DND-41 (cell line): Measurements from ENCODE around the gene BSND.

ENCODE experiments used
- ATAC-seq: fragments of 200-7000 bp; cut with Tn5 transposase; 3 replicates; pipeline ENCODE4 v1.9.1; 2021; ENCODE audit warnings: low read depth; ENCODE audit not compliant: insufficient read depth
- DNase-seq: peaks from one replicate; pipeline ENCODE4 v3.0.0-alpha.2; 2020
- H2AFZ ChIP-seq: 2 replicates; pipeline ENCODE4 v1.6.0; 2012; ENCODE audit warnings: low read depth, low read length
- H3K27ac ChIP-seq: 2 replicates; pipeline ENCODE4 v1.5.1; 2012; ENCODE audit warnings: low read length, inconsistent platforms
- H3K27me3 ChIP-seq: fragments of 200-600 bp; sonication (generic); 2 replicates; pipeline ENCODE4 v1.6.0; 2012; ENCODE audit warnings: low read length, mild to moderate bottlenecking, inconsistent platforms; ENCODE audit not compliant: insufficient read depth, poor library complexity
- H3K36me3 ChIP-seq: 2 replicates; pipeline ENCODE4 v1.5.1; 2012; ENCODE audit warnings: low read length, inconsistent platforms; ENCODE audit not compliant: insufficient read depth
- H3K4me1 ChIP-seq: 2 replicates; pipeline ENCODE4 v1.5.1; 2012; ENCODE audit warnings: mild to moderate bottlenecking, low read length; ENCODE audit not compliant: insufficient read depth
- H3K4me2 ChIP-seq: 2 replicates; pipeline ENCODE4 v1.6.0; 2012; ENCODE audit warnings: mild to moderate bottlenecking, moderate library complexity, low read length, inconsistent platforms; ENCODE audit not compliant: insufficient read depth
- H3K4me3 ChIP-seq, 2 experiments: fragments of 200-600 bp in 1 of 2; shearing (Covaris generic) in 1 of 2; 2 replicates each; pipeline ENCODE4 v1.5.1; 2012 to 2016; ENCODE audit warnings: inconsistent platforms in 2 of 2, low read length in 2 of 2, mild to moderate bottlenecking in 2 of 2, low read depth in 1 of 2, moderate library complexity in 1 of 2
- H3K79me2 ChIP-seq: 2 replicates; pipeline ENCODE4 v1.6.0; 2012; ENCODE audit warnings: low read length, inconsistent platforms; ENCODE audit not compliant: insufficient read depth
- H3K9ac ChIP-seq: 2 replicates; pipeline ENCODE4 v1.6.0; 2012; ENCODE audit warnings: low read depth, mild to moderate bottlenecking, inconsistent platforms, low read length, moderate library complexity
- H3K9me3 ChIP-seq: 2 replicates; pipeline ENCODE4 v1.5.1; 2012; ENCODE audit warnings: low read length, moderate library complexity, mild to moderate bottlenecking, inconsistent platforms; ENCODE audit not compliant: insufficient read depth, severe bottlenecking
- H4K20me1 ChIP-seq: 2 replicates; pipeline ENCODE4 v1.6.0; 2012; ENCODE audit warnings: low read length; ENCODE audit not compliant: insufficient read depth
- EZH2 ChIP-seq: IDR thresholded peaks from 3 replicates; pipeline ENCODE4 v1.6.1; 2012; ENCODE audit warnings: borderline replicate concordance, low read depth, mild to moderate bottlenecking, moderate library complexity, low read length, inconsistent platforms; ENCODE audit not compliant: severe bottlenecking
- TF ChIP-seq, protein P1 (sequence below): IDR thresholded peaks from 2 replicates; pipeline ENCODE4 v1.5.1; 2012; ENCODE audit warnings: borderline replicate concordance, low read length, moderate library complexity, mild to moderate bottlenecking; ENCODE audit not compliant: poor library complexity, severe bottlenecking; ENCODE audit errors: extremely low read depth

BSND gene

DNA sequence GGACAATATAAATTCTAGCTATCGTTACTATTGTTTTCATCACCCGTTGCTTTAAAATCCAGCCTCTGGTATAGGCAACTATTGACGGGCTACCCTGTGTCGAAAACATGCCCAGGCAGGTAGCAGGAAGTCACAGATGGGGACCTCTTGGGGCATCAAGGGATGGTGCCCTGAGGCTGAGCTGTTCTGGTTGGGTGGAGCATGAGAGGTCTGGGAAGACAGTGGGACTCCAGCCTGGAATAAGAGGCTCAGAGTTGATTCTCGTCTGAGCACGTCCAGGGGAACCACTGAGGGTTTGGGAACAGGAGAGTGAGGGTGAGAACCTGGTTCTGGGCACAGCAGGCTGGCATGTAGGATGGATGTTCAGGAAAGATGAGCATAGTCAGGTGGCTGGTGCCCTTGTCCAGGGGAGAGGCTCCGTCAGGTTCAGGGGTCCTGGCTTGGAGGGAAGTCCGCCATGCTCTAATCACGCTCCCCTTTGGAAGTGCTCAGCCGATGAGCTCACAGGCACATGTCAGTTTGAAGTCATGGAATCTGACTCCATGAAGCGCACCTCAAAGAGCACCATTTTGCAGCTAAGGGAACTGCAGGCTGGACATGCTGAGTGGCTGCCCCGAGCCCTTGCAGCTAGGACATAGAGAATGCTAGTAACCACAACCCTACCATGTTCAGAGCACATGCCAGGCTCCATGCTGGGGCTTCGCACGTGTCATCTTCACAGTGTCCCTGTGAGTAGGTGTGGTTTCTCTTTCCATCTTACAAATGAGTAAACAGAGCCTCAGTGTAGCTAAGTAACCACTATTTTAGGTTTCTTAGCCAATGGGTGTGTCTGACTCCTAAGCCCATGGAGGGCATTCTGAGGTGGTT lies 61.6 kb downstream of the BSND start:
- Histone ChIP-seq H3K9ac (no peak overlapping the region), H3K4me1 (no peaks in the 10 kb centered on the region), H3K4me2 (no peak overlapping the region), H3K79me2 (no peaks in the 10 kb centered on the region), H3K36me3 (no peaks in the 10 kb centered on the region), H3K27ac (no peak overlapping the region), H3K27me3 (no peaks in the 10 kb centered on the region), H3K4me3 (no peak overlapping the region), H3K9me3 (no peaks in the 10 kb centered on the region), H4K20me1 (no peaks in the 10 kb centered on the region), H2AFZ (no peak overlapping the region)
- ATAC-seq: no peak; the same call in 2 of the 3 replicates
- no peak for DNase-seq
- TF ChIP-seq EZH2: no peak
- TF ChIP-seq, protein P1, sequence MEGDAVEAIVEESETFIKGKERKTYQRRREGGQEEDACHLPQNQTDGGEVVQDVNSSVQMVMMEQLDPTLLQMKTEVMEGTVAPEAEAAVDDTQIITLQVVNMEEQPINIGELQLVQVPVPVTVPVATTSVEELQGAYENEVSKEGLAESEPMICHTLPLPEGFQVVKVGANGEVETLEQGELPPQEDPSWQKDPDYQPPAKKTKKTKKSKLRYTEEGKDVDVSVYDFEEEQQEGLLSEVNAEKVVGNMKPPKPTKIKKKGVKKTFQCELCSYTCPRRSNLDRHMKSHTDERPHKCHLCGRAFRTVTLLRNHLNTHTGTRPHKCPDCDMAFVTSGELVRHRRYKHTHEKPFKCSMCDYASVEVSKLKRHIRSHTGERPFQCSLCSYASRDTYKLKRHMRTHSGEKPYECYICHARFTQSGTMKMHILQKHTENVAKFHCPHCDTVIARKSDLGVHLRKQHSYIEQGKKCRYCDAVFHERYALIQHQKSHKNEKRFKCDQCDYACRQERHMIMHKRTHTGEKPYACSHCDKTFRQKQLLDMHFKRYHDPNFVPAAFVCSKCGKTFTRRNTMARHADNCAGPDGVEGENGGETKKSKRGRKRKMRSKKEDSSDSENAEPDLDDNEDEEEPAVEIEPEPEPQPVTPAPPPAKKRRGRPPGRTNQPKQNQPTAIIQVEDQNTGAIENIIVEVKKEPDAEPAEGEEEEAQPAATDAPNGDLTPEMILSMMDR: no peak

DNA sequence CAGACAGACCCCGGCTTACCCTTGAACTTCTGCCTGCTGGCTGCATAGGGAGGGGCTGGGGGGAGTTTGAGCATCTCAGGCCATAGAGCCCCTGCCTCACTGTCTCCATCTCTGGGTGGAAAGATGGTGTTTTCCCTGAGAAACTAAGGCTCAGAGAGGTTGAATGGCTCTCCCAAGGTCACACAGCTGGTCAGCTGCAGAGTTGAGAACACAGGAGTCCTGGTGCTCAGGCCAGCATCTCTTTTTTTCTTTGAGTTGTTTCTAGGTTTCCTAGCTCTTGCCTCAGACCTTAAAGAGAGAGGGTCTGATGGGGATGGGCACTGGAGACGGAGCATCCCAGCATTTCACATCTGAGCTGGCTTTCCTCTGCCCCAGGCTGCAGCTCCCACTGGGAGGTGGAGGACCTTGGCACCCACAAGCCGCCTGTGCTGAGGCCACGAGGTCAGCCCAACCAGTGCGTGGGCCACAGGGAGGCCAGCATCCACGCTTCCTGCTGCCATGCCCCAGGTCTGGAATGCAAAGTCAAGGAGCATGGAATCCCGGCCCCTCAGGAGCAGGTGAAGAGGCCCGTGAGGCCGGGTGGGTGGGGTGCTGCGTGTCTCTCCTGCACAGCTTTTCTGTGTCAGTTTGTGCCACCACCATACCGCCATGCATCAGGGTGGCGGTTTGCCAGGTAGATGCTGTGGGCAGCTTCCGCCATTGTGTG lies 62.4 kb downstream of the BSND start:
- no peaks in the 10 kb centered on the region for H3K36me3 ChIP-seq
- H3K4me1 ChIP-seq: no peaks in the 10 kb centered on the region
- TF ChIP-seq, protein P1: no peak
- TF ChIP-seq EZH2: no peak
- H3K9ac ChIP-seq: no peak overlapping the region
- no peak overlapping the region for H2AFZ ChIP-seq
- H3K79me2 ChIP-seq: no peaks in the 10 kb centered on the region
- ATAC-seq (no peak), DNase-seq (no peak)
- H3K27me3 ChIP-seq: no peaks in the 10 kb centered on the region
- H3K27ac ChIP-seq: no peak overlapping the region
- no peaks in the 10 kb centered on the region for H4K20me1 ChIP-seq
- H3K4me3 ChIP-seq: no peak overlapping the region
- H3K4me2 ChIP-seq: no peak overlapping the region
- H3K9me3 ChIP-seq: no peaks in the 10 kb centered on the region
